HL-60/S4 treated with retinoic acid at 250 ng/mL for 4 days and 3 days (cell line): ENCODE results near the gene USH1G.
"Not testable (repeated sequence)": the region's sequence is repeated elsewhere in the genome, so short reads cannot be mapped to it uniquely, and the experiment has no call there.

Source experiments
- in situ Hi-C: fragments of 300-500 bp; cut with MboI; formaldehyde crosslinking; loops from 2 replicates; pipeline ENCODE4 v1.7.0; 2022; ENCODE audit warnings: low sequenced_read_pairs

The USH1G gene

GRCh38 chr17:74922694-74923537 is at the start of gene USH1G:
Gene USH1G, minus strand, starts transcription at chr17:74923255. Its CDS starts 182 bp downstream, at chr17:74923073.
- in situ Hi-C loops = no loop called here

- in situ Hi-C loops = no loop called here
Observed at GRCh38 chr17:74972107-74972972, 49.3 kb upstream of the USH1G start, which contains the start of gene HID1. Gene HID1, minus strand, starts transcription at chr17:74972759. Its CDS starts 103 bp downstream, at chr17:74972656.

- in situ Hi-C loops = no loop called here
Observed at GRCh38 chr17:74971842-74972106, 48.7 kb upstream of the USH1G start.

- in situ Hi-C loops = no loop called here
Observed at GRCh38 chr17:74971069-74971841, 48.2 kb upstream of the USH1G start.

- in situ Hi-C loops = no loop called here
Observed at GRCh38 chr17:74970395-74970794, 47.3 kb upstream of the USH1G start.

GRCh38 chr17:74969501-74969900 is 46.4 kb upstream of the USH1G start:
- in situ Hi-C loops = not testable (repeated sequence)

GRCh38 chr17:74968361-74968780 is 45.3 kb upstream of the USH1G start:
- in situ Hi-C loops = no loop called here

GRCh38 chr17:74964988-74965622 is 42.0 kb upstream of the USH1G start:
- in situ Hi-C loops = no loop called here

- in situ Hi-C loops = no loop called here
Observed at GRCh38 chr17:74964246-74964761, 41.2 kb upstream of the USH1G start.

GRCh38 chr17:74963656-74964055 is 40.6 kb upstream of the USH1G start:
- in situ Hi-C loops = no loop called here

GRCh38 chr17:74962622-74963394 is 39.8 kb upstream of the USH1G start:
- in situ Hi-C loops = no loop called here

GRCh38 chr17:74961657-74962350 is 38.7 kb upstream of the USH1G start:
- in situ Hi-C loops = no loop called here

GRCh38 chr17:74960570-74961342 is 37.7 kb upstream of the USH1G start:
- in situ Hi-C loops = no loop called here

GRCh38 chr17:74959826-74960515 is 36.9 kb upstream of the USH1G start:
- in situ Hi-C loops = no loop called here

GRCh38 chr17:74957935-74958740 is 35.1 kb upstream of the USH1G start:
- in situ Hi-C loops = no loop called here

- in situ Hi-C loops = no loop called here
Observed at GRCh38 chr17:74956093-74956492, 33.0 kb upstream of the USH1G start.
